ENCODE data around the gene TRAF2. TPM values are rescaled to one million over a fixed set of nuclear protein-coding genes. Genes with fewer than 3 reads are reported as not detected.

Gene TRAF2
- total and polyA plus RNA-seq, 4 donors, result 4.8 to 22.1 (median 11.6) TPM

DNA sequence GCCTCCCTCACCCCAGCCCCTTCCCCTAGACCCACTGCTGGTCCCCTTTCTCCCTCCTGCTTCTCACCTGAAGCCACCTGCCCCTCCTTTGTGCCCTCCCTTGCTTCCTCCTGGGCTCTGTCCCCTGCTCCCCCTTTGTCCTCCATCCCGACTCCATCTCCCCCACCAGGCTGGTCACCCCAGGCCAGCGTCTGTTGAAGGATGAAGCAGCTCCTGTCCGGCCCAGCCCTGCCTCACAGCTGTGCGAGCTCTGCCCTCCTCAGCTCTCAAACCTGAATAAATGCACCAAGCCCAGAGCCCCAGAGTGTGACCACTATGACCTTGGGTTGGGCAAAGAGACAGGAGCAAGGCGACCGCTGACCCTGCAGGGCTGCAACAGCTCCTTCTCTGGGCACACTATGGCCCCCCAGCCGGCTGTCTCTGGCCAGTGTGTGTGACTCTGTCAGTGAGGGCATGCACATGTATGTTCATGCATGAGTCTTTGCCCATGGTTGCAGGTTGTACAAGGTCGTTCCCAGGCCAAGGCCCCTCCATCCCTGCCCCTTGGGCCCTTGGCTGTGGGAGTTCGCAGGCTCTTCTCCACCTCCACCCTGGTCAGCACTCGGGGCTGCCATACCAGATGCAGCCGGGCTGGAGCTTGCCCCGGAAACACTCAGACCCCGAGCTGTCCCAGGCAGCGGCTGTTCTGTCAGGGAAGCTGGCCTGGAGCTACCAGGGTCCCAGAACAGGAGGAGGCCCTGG is 69.1 kb downstream of the TRAF2 start:
- intact Hi-C loops (cut with DNase I), result loop anchor here in 1 of 2 donors (2.0 kb wide), 1 partner anchor 41 kb away; the partner anchor contains the start of gene CLIC3
- Histone ChIP-seq H3K36me3 (ENCODE audit: control insufficient read depth in 1 of 2, insufficient read depth in 2 of 2, low read length in 1 of 2) (no peaks in the 10 kb centered on the region), H3K4me1 (ENCODE audit: control insufficient read depth in 1 of 2, insufficient read depth in 2 of 2, low read length in 2 of 2) (no peaks in the 10 kb centered on the region), H3K9me3 (ENCODE audit: control insufficient read depth, low read length) (no peaks in the 10 kb centered on the region), H3K27ac (ENCODE audit: low read depth in 1 of 2, low read length in 2 of 2) (no peak overlapping the region), H3K27me3 (ENCODE audit: control insufficient read depth in 1 of 2, insufficient read depth in 2 of 2, low read length in 1 of 2) (no peaks in the 10 kb centered on the region), H3K4me3 (ENCODE audit: low read length in 2 of 2) (no peak overlapping the region)
- WGBS, 2 donors, result 90 to 91% methylated on average over 14 of the region's 14 CpGs
- no peak for DNase-seq
- no peak for ATAC-seq (ENCODE audit: low FRiP score)

DNA sequence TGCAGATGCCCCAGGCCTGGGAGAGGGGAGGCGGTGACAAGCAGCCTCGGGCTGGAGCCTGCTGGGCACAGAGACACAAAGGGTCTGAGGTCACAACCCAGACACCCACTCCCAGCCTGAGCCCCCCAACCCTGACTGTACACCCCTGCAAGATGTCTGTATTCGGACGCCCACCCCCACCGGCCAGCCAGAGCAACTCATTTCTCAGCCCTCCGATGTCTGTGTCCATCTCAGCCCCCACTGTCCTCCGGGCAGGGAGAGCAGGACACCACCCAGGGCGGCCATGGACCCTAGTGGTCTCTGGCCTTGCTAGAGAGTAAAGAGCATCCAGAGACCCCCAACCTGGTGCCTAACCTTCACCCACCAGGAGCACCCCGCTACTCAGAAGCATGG is 69.6 kb downstream of the TRAF2 start:
- DNase-seq (no peak), ATAC-seq (ENCODE audit: low FRiP score) (no peak)
- Histone ChIP-seq H3K9me3 (ENCODE audit: control insufficient read depth, low read length) (no peaks in the 10 kb centered on the region), H3K27me3 (ENCODE audit: control insufficient read depth in 1 of 2, insufficient read depth in 2 of 2, low read length in 1 of 2) (no peaks in the 10 kb centered on the region), H3K4me1 (ENCODE audit: control insufficient read depth in 1 of 2, insufficient read depth in 2 of 2, low read length in 2 of 2) (no peaks in the 10 kb centered on the region), H3K36me3 (ENCODE audit: control insufficient read depth in 1 of 2, insufficient read depth in 2 of 2, low read length in 1 of 2) (no peaks in the 10 kb centered on the region), H3K27ac (ENCODE audit: low read depth in 1 of 2, low read length in 2 of 2) (no peak overlapping the region), H3K4me3 (ENCODE audit: low read length in 2 of 2) (no peak overlapping the region)
- intact Hi-C loops (cut with DNase I), result loop anchor here in 1 of 2 donors (2.0 kb wide), 1 partner anchor 41 kb away; the partner anchor contains the start of gene CLIC3
- WGBS, 2 donors, result 97 to 98% methylated on average over 9 of the region's 9 CpGs

- intact Hi-C loops (cut with DNase I), result no loop called here
- 96 to 100% methylated on average over 4 of the region's 4 CpGs for WGBS, 2 donors
- DNase-seq (no peak), ATAC-seq (ENCODE audit: low FRiP score) (no peak)
- no peaks in the 10 kb centered on the region for H3K36me3 ChIP-seq (ENCODE audit: control insufficient read depth in 1 of 2, insufficient read depth in 2 of 2, low read length in 1 of 2)
- H3K4me3 ChIP-seq (ENCODE audit: low read length in 2 of 2), result no peak overlapping the region
- H3K9me3 ChIP-seq (ENCODE audit: control insufficient read depth, low read length), result no peaks in the 10 kb centered on the region
- no peaks in the 10 kb centered on the region for H3K27me3 ChIP-seq (ENCODE audit: control insufficient read depth in 1 of 2, insufficient read depth in 2 of 2, low read length in 1 of 2)
- H3K4me1 ChIP-seq (ENCODE audit: control insufficient read depth in 1 of 2, insufficient read depth in 2 of 2, low read length in 2 of 2), result no peaks in the 10 kb centered on the region
- no peak overlapping the region for H3K27ac ChIP-seq (ENCODE audit: low read depth in 1 of 2, low read length in 2 of 2)
These were observed 70.3 kb downstream of the TRAF2 start for GRCh38 chr9:136956604-136957003.

DNA sequence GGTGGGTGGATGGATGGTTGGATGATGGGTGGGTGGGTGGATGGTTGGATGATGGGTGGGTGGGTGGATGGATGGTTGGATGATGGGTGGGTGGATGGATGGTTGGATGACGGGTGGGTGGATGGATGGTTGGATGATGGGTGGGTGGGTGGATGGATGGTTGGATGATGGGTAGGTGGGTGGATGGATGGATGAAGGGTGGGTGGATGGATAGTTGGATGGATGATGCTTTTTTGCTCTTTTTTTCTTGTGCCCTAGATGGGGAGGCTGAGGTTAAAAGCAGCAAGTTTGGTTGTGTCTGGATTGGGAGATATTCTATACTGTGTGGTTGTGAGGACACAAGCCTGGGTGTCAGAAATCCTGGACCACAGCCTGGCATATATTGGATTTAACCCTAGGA is 71.1 kb downstream of the TRAF2 start:
- Histone ChIP-seq H3K4me1 (ENCODE audit: control insufficient read depth in 1 of 2, insufficient read depth in 2 of 2, low read length in 2 of 2) (no peaks in the 10 kb centered on the region), H3K4me3 (ENCODE audit: low read length in 2 of 2) (no peak overlapping the region), H3K27me3 (ENCODE audit: control insufficient read depth in 1 of 2, insufficient read depth in 2 of 2, low read length in 1 of 2) (no peaks in the 10 kb centered on the region), H3K9me3 (ENCODE audit: control insufficient read depth, low read length) (no peaks in the 10 kb centered on the region), H3K27ac (ENCODE audit: low read depth in 1 of 2, low read length in 2 of 2) (no peak overlapping the region), H3K36me3 (ENCODE audit: control insufficient read depth in 1 of 2, insufficient read depth in 2 of 2, low read length in 1 of 2) (no peaks in the 10 kb centered on the region)
- intact Hi-C loops (cut with DNase I), result no loop called here
- 100% methylated on average over 1 of the region's 1 CpG for WGBS, 2 donors
- no peak for DNase-seq
- ATAC-seq (ENCODE audit: low FRiP score), result no peak

GRCh38 chr9:136957901-136958300 is 71.6 kb downstream of the TRAF2 start:
- no peak for ATAC-seq (ENCODE audit: low FRiP score)
- Histone ChIP-seq H3K27me3 (ENCODE audit: control insufficient read depth in 1 of 2, insufficient read depth in 2 of 2, low read length in 1 of 2) (no peaks in the 10 kb centered on the region), H3K4me3 (ENCODE audit: low read length in 2 of 2) (no peak overlapping the region), H3K27ac (ENCODE audit: low read depth in 1 of 2, low read length in 2 of 2) (no peak overlapping the region), H3K36me3 (ENCODE audit: control insufficient read depth in 1 of 2, insufficient read depth in 2 of 2, low read length in 1 of 2) (no peaks in the 10 kb centered on the region), H3K4me1 (ENCODE audit: control insufficient read depth in 1 of 2, insufficient read depth in 2 of 2, low read length in 2 of 2) (no peaks in the 10 kb centered on the region), H3K9me3 (ENCODE audit: control insufficient read depth, low read length) (no peaks in the 10 kb centered on the region)
- DNase-seq, result no peak
- intact Hi-C loops (cut with DNase I), result no loop called here
- WGBS, 2 donors, result 92 to 95% methylated on average over 6 of the region's 6 CpGs

- DNase-seq, result no peak
- Histone ChIP-seq H3K36me3 (ENCODE audit: control insufficient read depth in 1 of 2, insufficient read depth in 2 of 2, low read length in 1 of 2) (no peaks in the 10 kb centered on the region), H3K9me3 (ENCODE audit: control insufficient read depth, low read length) (no peaks in the 10 kb centered on the region), H3K4me3 (ENCODE audit: low read length in 2 of 2) (no peak overlapping the region), H3K27ac (ENCODE audit: low read depth in 1 of 2, low read length in 2 of 2) (no peak overlapping the region), H3K4me1 (ENCODE audit: control insufficient read depth in 1 of 2, insufficient read depth in 2 of 2, low read length in 2 of 2) (no peaks in the 10 kb centered on the region), H3K27me3 (ENCODE audit: control insufficient read depth in 1 of 2, insufficient read depth in 2 of 2, low read length in 1 of 2) (no peaks in the 10 kb centered on the region)
- no peak for ATAC-seq (ENCODE audit: low FRiP score)
- WGBS, 2 donors, result 90 to 98% methylated on average over 7 of the region's 7 CpGs
- intact Hi-C loops (cut with DNase I), result no loop called here
These were observed 72.2 kb downstream of the TRAF2 start for GRCh38 chr9:136958473-136958872.

GRCh38 chr9:136958898-136959850 is 72.9 kb downstream of the TRAF2 start:
- WGBS, 2 donors, result 93 to 94% methylated on average over 27 to 28 of the region's 28 CpGs
- H3K4me3 ChIP-seq (ENCODE audit: low read length in 2 of 2), result no peak overlapping the region
- intact Hi-C loops (cut with DNase I), result no loop called here
- H3K27ac ChIP-seq (ENCODE audit: low read depth in 1 of 2, low read length in 2 of 2), result no peak overlapping the region
- ATAC-seq (ENCODE audit: low FRiP score) (no peak), DNase-seq (no peak)
- H3K27me3 ChIP-seq (ENCODE audit: control insufficient read depth in 1 of 2, insufficient read depth in 2 of 2, low read length in 1 of 2), result no peaks in the 10 kb centered on the region
- no peaks in the 10 kb centered on the region for H3K4me1 ChIP-seq (ENCODE audit: control insufficient read depth in 1 of 2, insufficient read depth in 2 of 2, low read length in 2 of 2)
- H3K9me3 ChIP-seq (ENCODE audit: control insufficient read depth, low read length), result no peaks in the 10 kb centered on the region
- H3K36me3 ChIP-seq (ENCODE audit: control insufficient read depth in 1 of 2, insufficient read depth in 2 of 2, low read length in 1 of 2), result no peaks in the 10 kb centered on the region

DNA sequence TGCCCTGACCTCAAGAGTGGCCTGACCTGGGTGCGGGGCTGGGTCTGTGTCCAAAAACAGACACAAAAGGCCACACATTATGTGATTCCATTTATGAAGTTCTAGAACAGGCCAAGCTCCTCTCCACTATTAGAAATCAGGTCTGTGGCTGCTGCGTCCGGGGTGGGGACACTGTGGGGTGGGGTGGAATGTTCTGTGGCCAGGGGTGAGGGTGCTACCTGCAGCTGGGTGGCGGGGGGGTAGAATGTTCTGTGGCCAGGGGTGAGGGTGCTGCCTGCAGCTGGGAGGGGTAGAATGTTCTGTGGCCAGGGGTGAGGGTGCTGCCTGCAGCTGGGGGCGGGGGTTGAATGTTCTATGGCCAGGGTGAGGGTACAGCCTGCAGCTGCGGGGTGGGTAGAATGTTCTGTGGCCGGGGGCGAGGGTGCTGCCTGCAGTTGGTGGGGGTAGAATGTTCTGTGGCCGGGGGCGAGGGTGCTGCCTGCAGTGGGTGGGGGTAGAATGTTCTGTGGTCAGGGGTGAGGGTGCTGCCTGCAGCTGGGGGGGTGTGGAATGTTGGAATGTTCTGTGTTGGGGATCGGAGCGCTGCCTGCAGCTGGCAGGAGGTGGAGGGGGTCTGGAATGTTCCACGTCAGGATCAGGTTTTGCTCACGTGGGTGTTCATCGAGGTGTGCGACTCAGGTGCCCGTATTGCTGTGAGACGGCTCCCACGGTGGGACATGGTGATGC is 74.1 kb downstream of the TRAF2 start:
- Histone ChIP-seq H3K36me3 (ENCODE audit: control insufficient read depth in 1 of 2, insufficient read depth in 2 of 2, low read length in 1 of 2) (no peaks in the 10 kb centered on the region), H3K27me3 (ENCODE audit: control insufficient read depth in 1 of 2, insufficient read depth in 2 of 2, low read length in 1 of 2) (no peaks in the 10 kb centered on the region), H3K4me3 (ENCODE audit: low read length in 2 of 2) (no peak overlapping the region), H3K9me3 (ENCODE audit: control insufficient read depth, low read length) (no peaks in the 10 kb centered on the region), H3K4me1 (ENCODE audit: control insufficient read depth in 1 of 2, insufficient read depth in 2 of 2, low read length in 2 of 2) (no peaks in the 10 kb centered on the region), H3K27ac (ENCODE audit: low read depth in 1 of 2, low read length in 2 of 2) (no peak overlapping the region)
- intact Hi-C loops (cut with DNase I), result no loop called here
- DNase-seq (no peak), ATAC-seq (ENCODE audit: low FRiP score) (no peak)
- 84 to 87% methylated on average over 19 of the region's 19 CpGs for WGBS, 2 donors

Data from aorta (tissue), 5 donors.